Measurements from ENCODE around the gene CYBB.
A peak's percentile ranks its signal among the peaks of the same experiment; 100 is the strongest.

The CYBB gene

DNA sequence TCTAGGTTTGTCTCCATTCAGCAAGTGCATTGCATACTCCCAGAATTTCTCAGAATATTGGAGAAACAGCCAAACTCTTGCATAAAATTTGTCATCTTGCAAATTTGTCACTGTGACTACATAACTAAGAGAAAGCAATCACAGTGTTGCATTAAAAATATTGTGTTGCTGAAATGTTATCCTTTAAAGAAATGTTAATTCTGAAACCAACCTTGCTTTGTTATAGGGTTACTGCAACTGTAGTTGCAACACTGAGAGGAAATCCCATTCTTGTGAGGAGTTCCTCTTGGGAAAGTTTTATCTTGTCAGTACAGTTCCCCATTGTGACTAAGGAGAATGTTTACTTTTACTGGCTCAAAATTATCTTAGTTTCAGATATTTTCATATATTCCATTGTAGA is 20.9 kb downstream of the CYBB start:
- peaks cover 15% of the 10 kb centered on the region for H3K4me1 Mint-ChIP-seq
- no peak for DNase-seq
- H3K36me3 Mint-ChIP-seq = no peaks in the 10 kb centered on the region
- H3K27ac Mint-ChIP-seq = no peak overlapping the region
- no peak overlapping the region for H3K4me3 Mint-ChIP-seq
- CTCF ChIA-PET = no interaction called here
- H3K9me3 Mint-ChIP-seq = no peaks in the 10 kb centered on the region
- no peaks in the 10 kb centered on the region for H3K27me3 Mint-ChIP-seq

DNA sequence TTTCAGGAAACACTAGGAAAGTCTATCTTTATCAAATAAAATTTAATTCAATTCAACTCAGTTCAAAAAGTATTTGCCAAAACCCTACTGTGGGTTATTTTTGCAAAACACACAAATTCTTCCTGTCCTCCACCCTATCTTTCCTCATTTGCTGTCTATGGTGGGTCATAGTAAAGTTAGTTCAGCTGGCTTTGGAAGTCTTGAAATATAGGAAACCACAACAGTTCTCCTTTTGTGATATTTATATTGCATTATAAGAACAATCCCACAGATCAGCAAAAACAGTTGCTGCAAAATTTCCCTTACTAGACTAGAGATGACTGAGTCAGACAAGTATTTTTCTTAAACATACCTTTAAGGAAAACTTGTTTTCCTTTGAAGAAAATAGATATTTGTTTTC is 22.2 kb downstream of the CYBB start:
- no peak overlapping the region for H3K4me3 Mint-ChIP-seq
- no peak for DNase-seq
- CTCF ChIA-PET = no interaction called here
- H3K27me3 Mint-ChIP-seq = no peaks in the 10 kb centered on the region
- peaks cover 3% of the 10 kb centered on the region for H3K4me1 Mint-ChIP-seq
- no peaks in the 10 kb centered on the region for H3K36me3 Mint-ChIP-seq
- H3K27ac Mint-ChIP-seq = no peak overlapping the region
- H3K9me3 Mint-ChIP-seq = no peaks in the 10 kb centered on the region

DNA sequence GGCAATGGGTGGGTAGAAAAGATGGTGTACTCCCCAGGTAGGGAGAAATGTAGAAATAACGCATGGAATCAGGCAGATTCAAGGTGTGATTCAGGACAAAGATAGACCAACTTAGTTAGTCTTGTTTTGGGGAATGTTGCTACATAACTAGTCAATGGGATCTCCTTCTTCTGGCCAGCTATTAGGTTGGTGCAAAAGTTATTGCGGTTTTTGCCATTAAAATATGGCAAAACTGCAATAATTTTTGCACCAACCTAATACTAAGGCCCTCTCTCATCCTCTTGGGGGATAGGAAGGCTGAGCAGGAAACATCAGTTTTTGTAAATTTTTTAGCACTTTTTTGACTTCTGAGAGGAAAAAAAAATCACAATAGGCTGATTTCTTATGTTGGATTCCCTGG is 23.2 kb downstream of the CYBB start:
- H3K36me3 Mint-ChIP-seq = no peaks in the 10 kb centered on the region
- CTCF ChIA-PET = no interaction called here
- H3K9me3 Mint-ChIP-seq = no peaks in the 10 kb centered on the region
- H3K27me3 Mint-ChIP-seq = no peaks in the 10 kb centered on the region
- no peak overlapping the region for H3K4me3 Mint-ChIP-seq
- no peak for DNase-seq
- H3K27ac Mint-ChIP-seq = no peak overlapping the region
- no peaks in the 10 kb centered on the region for H3K4me1 Mint-ChIP-seq

DNA sequence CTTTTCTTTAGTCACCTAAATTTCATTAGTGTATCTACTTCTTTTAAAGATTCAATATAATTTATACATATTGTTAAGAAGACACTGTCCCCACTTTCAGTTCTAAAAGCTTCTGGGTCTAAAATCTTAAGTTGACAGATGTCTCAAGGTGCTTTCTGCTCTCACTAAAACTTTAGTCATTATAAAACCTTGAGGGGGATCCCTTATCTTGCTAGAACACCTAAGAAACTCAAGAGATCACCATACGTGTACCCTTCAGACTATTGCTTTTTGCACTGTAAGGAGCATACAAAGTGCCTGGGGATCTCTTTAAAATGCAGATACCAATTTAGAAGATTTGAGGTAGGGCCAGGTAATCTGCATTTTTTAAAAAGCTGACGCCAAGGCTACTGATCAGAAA is 30.1 kb downstream of the CYBB start:
- no peaks in the 10 kb centered on the region for H3K9me3 Mint-ChIP-seq
- H3K27ac Mint-ChIP-seq = no peak overlapping the region
- H3K4me3 Mint-ChIP-seq = no peak overlapping the region
- DNase-seq = no peak
- peaks cover 22% of the 10 kb centered on the region for H3K4me1 Mint-ChIP-seq
- H3K36me3 Mint-ChIP-seq = peaks cover 4% of the 10 kb centered on the region
- CTCF ChIA-PET = no interaction called here
- H3K27me3 Mint-ChIP-seq = no peaks in the 10 kb centered on the region

DNA sequence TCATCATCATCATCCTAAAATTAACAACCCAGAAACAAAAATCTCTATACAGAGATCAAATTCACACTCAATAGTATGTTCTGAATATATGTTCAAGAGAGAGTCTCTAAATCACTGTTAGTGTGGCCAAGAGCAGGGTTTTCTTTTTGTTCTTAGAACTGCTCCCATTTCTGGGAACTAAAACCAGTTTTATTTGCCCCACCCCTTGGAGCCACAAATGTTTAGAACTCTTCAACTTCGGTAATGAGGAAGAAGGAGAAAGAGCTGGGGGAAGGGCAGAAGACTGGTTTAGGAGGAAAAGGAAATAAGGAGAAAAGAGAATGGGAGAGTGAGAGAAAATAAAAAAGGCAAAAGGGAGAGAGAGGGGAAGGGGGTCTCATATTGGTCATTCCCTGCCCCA is 32.3 kb downstream of the CYBB start:
- no peak for DNase-seq
- CTCF ChIA-PET = no interaction called here
- H3K4me1 Mint-ChIP-seq = peaks cover 22% of the 10 kb centered on the region
- H3K9me3 Mint-ChIP-seq = no peaks in the 10 kb centered on the region
- H3K4me3 Mint-ChIP-seq = no peak overlapping the region
- H3K27me3 Mint-ChIP-seq = no peaks in the 10 kb centered on the region
- H3K27ac Mint-ChIP-seq = peak overlapping the region; percentile 45
- H3K36me3 Mint-ChIP-seq = peaks cover 4% of the 10 kb centered on the region

DNA sequence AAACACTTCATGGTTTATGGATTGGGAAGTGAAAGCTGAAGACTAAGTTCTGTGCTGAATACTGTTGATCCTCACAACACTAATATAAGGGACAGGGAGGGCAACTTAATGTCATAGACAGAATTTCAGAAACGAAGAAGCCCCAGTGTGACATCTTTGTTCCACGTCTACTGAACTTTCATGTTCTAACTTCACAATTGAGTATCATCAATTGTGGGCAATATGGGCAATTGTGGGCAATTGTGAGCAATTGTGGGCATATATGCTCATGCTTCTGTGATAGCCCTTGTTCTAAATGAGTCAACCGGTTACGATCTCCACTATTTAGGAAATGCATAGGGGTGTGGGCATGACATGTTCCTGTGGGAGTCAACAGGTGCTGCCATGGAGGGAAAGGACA is 33.7 kb downstream of the CYBB start:
- Mint-ChIP-seq H3K27me3 (no peaks in the 10 kb centered on the region), H3K4me1 (peaks cover 22% of the 10 kb centered on the region), H3K36me3 (peaks cover 4% of the 10 kb centered on the region), H3K4me3 (no peak overlapping the region), H3K9me3 (no peaks in the 10 kb centered on the region), H3K27ac (no peak overlapping the region)
- DNase-seq = no peak
- CTCF ChIA-PET = no interaction called here

DNA sequence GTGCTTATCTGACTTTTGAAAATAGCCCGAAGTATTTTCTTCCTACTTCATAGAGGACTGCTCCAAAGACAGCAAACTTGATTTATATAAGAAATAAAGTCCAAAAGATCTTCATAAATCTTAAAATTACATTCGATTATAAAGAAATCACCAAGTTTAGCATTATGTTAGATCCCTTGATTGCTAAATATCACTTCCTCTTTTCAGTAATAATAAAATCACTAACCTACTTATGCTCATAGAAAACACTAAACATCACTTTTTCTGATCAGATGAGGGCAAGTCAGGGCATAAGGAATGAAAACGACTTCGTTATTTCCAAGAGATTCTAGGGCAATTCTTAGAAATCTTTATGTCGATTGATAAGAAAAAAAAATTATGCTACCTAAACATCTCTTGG is 35.5 kb downstream of the CYBB start:
- Mint-ChIP-seq H3K4me1 (peaks cover 22% of the 10 kb centered on the region), H3K9me3 (no peaks in the 10 kb centered on the region), H3K36me3 (peaks cover 4% of the 10 kb centered on the region), H3K27ac (no peak overlapping the region), H3K27me3 (no peaks in the 10 kb centered on the region), H3K4me3 (no peak overlapping the region)
- no peak for DNase-seq
- CTCF ChIA-PET = no interaction called here

DNA sequence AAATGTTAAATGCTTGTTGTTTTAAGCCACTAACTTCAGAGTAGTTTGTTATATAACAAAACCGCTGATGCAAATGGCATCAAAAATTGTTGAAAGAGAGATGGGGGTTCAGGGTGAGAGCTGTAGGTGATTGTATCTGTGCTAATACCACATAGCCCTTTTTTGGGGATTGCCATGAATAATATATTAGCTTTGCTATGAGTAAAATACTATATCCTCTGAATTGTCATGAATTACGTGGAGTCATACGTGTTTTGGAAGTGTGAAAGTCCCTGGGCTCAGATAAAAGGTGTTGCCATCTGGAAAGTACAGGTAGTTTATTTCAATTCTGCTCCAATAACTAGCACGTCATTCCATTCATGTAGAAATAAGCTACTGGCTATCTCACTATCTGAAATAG is 36.9 kb downstream of the CYBB start:
- DNase-seq = no peak
- H3K27me3 Mint-ChIP-seq = no peaks in the 10 kb centered on the region

DNA sequence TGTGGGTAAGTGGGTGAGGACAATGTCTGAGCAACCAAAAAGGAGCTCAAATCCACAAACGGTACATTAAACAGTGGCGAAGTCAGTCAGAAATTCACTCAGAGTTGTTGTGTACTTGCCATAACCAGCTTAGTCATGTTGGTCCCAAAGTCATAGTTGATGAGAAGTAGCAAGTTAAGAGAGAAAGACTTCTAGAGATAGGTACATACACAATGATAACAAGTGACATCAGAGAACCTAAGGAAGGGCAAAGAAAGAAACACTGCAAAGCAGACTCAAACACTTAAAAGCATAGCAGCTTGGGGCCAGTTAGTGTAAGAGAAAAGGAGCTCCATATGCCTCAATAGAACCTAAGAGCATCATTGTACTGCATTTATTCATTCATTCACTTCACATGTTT is 37.3 kb downstream of the CYBB start:
- H3K27ac Mint-ChIP-seq = no peak overlapping the region
- H3K36me3 Mint-ChIP-seq = peaks cover under 1% of the 10 kb centered on the region
- H3K4me3 Mint-ChIP-seq = no peak overlapping the region
- no peaks in the 10 kb centered on the region for H3K9me3 Mint-ChIP-seq
- no peaks in the 10 kb centered on the region for H3K27me3 Mint-ChIP-seq
- H3K4me1 Mint-ChIP-seq = peaks cover 10% of the 10 kb centered on the region
- CTCF ChIA-PET = no interaction called here
- DNase-seq = no peak

More for the DNA sequence above, 36.9 kb downstream of the CYBB start:
- H3K9me3 Mint-ChIP-seq = no peaks in the 10 kb centered on the region
- H3K4me1 Mint-ChIP-seq = peaks cover 14% of the 10 kb centered on the region
- CTCF ChIA-PET = no interaction called here
- H3K4me3 Mint-ChIP-seq = no peak overlapping the region
- H3K27ac Mint-ChIP-seq = no peak overlapping the region
- H3K36me3 Mint-ChIP-seq = peaks cover 4% of the 10 kb centered on the region

DNA sequence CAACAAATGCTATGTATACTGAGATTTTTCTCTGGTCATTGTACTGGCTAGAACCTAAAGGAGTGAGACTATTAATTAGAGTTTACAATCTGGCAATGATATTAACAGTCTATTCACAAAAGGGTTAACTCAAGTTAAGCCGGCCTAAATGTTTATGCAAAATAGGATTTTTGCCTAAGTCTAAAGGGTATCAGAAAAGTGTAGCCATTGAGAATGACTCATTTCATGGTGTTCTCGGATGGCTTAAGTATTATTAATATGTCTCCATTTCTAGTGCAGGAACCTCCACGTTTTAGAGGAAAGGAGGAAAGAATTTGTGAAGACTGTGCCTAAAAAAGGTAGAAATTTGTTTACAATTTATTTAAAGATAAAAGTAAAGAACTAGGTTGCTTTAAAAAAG is 37.7 kb downstream of the CYBB start:
- Mint-ChIP-seq H3K36me3 (no peaks in the 10 kb centered on the region), H3K27ac (no peak overlapping the region), H3K4me3 (no peak overlapping the region), H3K4me1 (peaks cover 9% of the 10 kb centered on the region), H3K27me3 (no peaks in the 10 kb centered on the region), H3K9me3 (no peaks in the 10 kb centered on the region)
- CTCF ChIA-PET = no interaction called here
- DNase-seq = no peak

DNA sequence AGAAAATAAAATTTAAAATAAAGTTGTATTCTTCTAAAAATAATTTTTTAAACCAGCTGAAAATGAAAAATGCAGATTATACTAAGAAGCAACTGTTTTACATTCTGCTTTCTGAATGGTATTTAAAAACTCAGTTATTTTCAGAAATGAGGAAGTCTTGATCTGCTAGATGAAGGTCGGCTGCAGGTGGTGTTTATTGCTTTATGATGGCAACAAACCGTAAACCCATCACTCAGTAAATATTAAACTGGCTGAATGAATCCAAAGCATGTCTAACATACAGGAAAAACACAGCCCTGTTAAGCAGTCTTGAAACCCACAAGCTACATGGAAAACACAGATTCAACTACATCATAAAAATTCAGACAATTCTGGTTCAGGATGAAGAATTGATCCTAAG is 38.2 kb downstream of the CYBB start:
- H3K9me3 Mint-ChIP-seq = no peaks in the 10 kb centered on the region
- CTCF ChIA-PET = no interaction called here
- H3K36me3 Mint-ChIP-seq = no peaks in the 10 kb centered on the region
- no peaks in the 10 kb centered on the region for H3K27me3 Mint-ChIP-seq
- peaks cover 8% of the 10 kb centered on the region for H3K4me1 Mint-ChIP-seq
- DNase-seq = no peak
- H3K27ac Mint-ChIP-seq = no peak overlapping the region
- H3K4me3 Mint-ChIP-seq = no peak overlapping the region

DNA sequence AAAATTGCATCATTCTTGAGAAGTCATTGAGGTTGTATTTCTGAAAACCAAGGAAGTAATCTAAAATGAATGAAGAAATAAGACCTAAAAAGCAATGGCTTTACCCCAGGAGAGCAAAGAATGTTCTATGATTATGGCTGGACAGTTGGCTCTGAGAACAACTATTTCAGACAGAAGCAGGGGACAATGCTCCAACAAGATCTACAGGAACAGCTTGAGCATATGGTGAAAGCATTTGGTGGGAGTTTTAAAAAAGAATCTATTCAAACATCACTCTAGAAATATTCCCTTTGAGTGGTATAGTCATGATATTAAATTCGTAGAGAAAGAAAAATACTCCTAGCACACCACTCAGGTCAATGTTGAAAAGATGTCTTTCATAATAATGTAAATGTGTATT is 40.8 kb downstream of the CYBB start:
- Mint-ChIP-seq H3K36me3 (no peaks in the 10 kb centered on the region), H3K27ac (no peak overlapping the region), H3K4me1 (peaks cover 22% of the 10 kb centered on the region), H3K4me3 (no peak overlapping the region), H3K9me3 (no peaks in the 10 kb centered on the region), H3K27me3 (no peaks in the 10 kb centered on the region)
- DNase-seq = no peak
- CTCF ChIA-PET = no interaction called here

DNA sequence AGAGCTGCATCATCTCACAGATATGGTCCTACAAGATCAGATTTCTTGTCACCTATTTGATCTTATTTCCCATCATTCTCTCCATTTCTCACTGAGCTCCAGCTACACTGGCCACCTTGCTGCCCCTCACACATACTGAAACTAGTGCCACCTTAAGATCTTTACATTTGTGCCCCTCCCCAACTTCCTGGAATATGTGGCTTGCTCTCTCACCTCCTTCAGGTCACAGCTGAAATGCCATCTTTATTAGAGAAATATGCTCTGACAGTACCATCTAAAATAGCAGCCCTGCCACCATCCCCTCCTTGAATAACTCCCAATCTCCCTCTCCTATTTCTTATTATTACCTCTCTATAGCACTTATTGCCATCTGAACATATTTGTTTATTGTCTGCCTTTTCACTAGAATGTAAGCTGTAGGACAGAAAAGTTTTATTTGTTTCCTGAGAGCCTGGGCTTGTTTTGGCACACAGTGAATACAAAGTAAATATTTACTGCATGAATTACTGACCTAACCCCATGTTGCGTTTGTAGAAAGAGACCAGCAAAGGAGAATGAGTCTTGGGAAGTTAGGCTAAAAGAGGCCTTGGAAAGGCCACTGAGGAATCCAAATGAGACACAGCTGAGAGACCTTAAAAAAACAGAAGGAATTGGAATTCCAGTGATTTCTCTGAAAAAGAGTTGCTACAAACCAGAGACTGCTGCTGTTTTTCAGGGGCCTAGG is 44.8 kb downstream of the CYBB start:
- Mint-ChIP-seq H3K9me3 (no peaks in the 10 kb centered on the region), H3K27ac (peak overlapping the region; percentile 12), H3K4me1 (peaks cover 24% of the 10 kb centered on the region), H3K27me3 (no peaks in the 10 kb centered on the region), H3K4me3 (no peak overlapping the region), H3K36me3 (no peaks in the 10 kb centered on the region)
- no peak for DNase-seq
- CTCF ChIA-PET = interaction anchor here (0.8 to 8.5 kb wide), 15 partner anchors 10 to 314 kb away, joined by 3 to 172 read pairs (median 4); no protein-coding TSS in a partner anchor

DNA sequence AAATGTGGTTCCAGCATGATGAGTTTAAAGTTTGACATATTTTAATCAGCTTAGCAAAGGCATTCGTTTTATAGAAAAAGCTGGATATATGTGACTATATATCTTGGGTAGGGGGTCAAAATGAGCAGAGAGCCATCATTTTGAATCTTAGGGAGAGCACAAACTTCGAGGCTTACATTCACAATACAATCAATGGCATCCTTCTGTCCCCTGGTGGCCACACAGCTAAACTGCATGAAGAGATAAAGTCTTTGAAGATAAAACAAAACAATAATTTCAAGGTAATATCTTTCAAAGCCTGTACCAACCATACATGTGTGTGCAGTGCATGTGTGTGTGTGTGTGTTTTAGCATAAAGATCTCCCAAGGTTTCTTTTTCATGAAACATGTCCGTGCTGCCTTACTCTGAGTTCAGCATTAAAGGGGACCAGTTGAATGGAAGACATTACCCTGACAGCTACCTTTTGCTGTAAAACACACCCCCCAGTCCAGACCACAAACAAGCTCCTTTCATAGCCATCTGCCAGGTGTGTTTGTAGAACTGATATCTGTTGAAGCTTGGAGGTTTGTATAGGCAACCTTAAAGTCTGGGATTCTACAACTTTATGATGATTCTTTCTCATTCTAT is 45.5 kb downstream of the CYBB start:
- CTCF ChIA-PET = interaction anchor here (0.8 to 8.5 kb wide), 11 partner anchors 17 to 315 kb away, joined by 3 to 172 read pairs (median 4); no protein-coding TSS in a partner anchor
- DNase-seq = peak; percentile 73
- H3K4me1 Mint-ChIP-seq = peaks cover 28% of the 10 kb centered on the region
- H3K27ac Mint-ChIP-seq = peak overlapping the region; percentile 12
- H3K36me3 Mint-ChIP-seq = no peaks in the 10 kb centered on the region
- H3K27me3 Mint-ChIP-seq = no peaks in the 10 kb centered on the region
- no peaks in the 10 kb centered on the region for H3K9me3 Mint-ChIP-seq
- no peak overlapping the region for H3K4me3 Mint-ChIP-seq

DNA sequence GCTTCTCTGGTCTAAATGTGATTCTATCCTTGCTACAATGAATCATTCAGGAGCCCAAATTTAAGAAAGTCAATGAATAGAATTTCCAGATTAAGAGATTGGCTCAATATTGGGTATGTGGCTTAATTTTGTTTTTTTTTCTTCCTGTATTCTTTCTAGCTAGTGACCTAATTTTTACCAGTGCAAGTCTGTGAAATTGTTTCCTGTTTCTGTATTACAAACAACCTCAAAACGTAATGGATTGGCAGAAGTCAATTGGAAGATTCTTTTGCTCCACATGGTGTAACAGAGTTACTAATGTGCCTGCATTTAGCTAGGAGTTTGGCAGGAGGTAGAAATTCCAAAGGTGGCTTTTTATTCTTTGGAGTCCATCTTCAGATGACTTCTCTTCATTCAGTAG is 49.9 kb downstream of the CYBB start:
- no peak overlapping the region for H3K4me3 Mint-ChIP-seq
- H3K27ac Mint-ChIP-seq = no peak overlapping the region

More for the DNA sequence above, 49.9 kb downstream of the CYBB start:
- no peaks in the 10 kb centered on the region for H3K36me3 Mint-ChIP-seq
- H3K9me3 Mint-ChIP-seq = no peaks in the 10 kb centered on the region
- CTCF ChIA-PET = interaction anchor here (8.5 kb wide), 1 partner anchor 85 kb away, joined by 172 read pairs; no protein-coding TSS in a partner anchor
- peaks cover 14% of the 10 kb centered on the region for H3K4me1 Mint-ChIP-seq
- H3K27me3 Mint-ChIP-seq = no peaks in the 10 kb centered on the region
- DNase-seq = no peak
